Measurements from ENCODE around the gene THBS1.

The THBS1 gene

DNA sequence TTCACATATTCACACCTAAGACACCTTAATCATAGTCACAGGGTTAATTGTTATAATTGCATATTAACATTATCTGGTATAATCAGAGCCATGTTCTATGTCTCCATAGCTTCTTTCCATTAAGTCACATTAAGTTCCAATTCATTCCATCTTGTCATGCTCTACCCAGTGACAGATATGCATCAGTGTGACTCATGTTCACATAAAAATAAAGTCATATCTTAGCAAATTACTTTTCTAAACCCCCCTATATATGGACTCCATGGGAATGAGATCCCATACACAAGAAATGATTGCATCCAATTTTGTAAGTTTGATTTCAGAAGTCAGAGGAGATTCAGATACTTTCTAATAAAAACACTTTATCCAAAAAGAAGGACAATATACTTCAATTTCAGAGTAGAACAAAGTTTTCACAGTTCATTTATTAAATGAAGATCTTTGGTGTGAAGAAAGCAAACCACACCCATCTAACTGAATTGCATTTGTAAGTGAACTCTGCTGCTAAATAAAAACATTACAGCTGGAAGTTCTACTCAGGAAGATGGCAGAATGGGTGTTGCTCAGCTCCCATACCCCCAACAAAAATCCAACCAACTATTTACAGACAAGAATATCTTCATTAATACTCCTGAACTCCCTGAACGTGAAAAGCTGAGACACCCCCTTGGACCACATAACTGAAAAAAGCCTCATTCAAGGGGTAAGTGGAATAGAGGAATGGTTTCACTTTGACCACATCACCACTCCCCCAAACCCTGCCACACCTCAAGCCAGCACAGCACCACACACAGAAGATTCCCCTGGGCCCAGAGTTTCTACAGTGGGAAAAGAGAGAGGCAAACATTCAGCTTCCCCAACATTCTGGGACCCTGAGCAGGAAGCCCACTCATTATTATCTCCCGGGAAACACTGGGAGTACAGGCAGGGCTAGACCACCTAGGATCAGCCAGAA is 27.6 kb downstream of the THBS1 start:
- no peak for DNase-seq (ENCODE audit: low read depth in 2 of 2)

- no peak for DNase-seq (ENCODE audit: low read depth in 2 of 2)
Measured at GRCh38 chr15:39609166-39609916, 28.5 kb downstream of the THBS1 start.

DNA sequence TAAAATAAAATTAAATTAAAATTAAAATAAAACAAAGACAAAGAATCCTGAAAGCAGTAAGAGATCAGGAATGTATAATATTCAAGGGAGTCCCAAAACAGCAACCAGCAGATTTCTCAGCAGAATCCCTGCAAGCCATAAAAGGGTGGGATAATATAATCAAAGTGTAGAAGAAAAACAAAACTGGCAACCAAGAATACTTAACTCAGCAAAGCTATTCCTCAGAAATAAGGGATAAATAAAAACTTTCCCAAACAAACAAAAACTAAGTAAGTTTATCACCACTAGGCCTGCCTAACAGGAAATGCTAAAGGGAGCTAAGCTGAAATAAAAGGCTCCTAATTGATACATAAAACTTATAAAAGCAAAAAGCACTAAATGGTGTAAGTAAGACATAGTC is 29.8 kb downstream of the THBS1 start:
- no peak for DNase-seq (ENCODE audit: low read depth in 2 of 2)

- DNase-seq (ENCODE audit: low read depth in 2 of 2): no peak
Measured at GRCh38 chr15:39613271-39613670, 32.4 kb downstream of the THBS1 start.

DNA sequence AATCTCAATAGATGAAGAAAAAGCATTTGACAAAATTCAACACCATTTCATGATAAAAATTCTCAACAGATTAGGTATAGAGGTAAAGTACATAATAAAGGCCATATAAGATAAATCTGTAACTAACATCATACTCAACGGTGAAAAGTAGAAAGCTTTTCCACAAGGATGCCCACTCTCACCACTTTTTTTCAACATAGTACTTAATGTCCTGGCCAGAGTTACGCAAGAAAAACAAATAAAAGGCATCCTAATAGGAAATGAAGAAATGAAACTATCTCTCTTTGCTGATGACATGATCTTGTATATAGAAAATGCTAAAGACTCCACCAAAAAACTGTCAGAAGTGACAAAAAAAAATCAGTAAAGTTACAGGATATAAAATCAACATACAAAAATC is 33.0 kb downstream of the THBS1 start:
- no peak for DNase-seq (ENCODE audit: low read depth in 2 of 2)

- DNase-seq (ENCODE audit: low read depth in 2 of 2): no peak
Measured at GRCh38 chr15:39616731-39617455, 36.0 kb downstream of the THBS1 start.

DNA sequence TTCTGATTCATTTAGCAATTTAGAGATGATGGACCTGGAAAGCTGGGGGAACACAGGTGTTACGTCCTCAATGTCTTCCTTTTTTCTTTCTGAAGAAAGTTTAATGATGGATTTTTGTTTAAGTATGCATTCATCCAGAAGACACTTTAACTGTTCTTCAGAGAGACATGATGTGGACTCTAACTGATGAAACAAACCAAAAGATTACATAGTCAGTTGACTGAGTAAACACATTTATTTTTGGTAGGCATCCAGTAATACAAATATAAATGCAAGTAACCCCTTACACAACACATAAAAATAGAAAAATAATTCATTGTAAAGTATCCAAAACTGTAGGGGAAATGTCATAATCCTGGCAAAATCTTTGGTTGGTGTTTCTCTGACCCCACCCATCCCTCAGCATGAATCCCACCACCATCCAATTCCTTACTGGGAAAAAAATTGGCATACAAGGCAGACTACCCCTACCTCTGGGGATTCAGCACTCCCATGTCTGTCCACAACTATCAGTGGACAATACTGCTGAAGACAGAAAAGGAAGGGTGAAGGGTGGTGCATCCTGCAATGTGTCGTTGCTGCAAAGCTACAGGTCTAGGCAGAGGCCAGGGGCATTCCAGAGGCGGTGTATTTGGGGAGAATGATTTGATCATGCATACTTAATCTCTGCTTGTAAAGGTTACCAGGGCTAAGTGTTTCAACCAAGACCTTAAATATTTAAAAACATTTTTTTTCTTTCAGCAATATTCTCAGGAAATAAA is 37.4 kb downstream of the THBS1 start:
- no peak for DNase-seq (ENCODE audit: low read depth in 2 of 2)

- DNase-seq (ENCODE audit: low read depth in 2 of 2): no peak
Measured at GRCh38 chr15:39621210-39621609, 40.3 kb downstream of the THBS1 start.

DNA sequence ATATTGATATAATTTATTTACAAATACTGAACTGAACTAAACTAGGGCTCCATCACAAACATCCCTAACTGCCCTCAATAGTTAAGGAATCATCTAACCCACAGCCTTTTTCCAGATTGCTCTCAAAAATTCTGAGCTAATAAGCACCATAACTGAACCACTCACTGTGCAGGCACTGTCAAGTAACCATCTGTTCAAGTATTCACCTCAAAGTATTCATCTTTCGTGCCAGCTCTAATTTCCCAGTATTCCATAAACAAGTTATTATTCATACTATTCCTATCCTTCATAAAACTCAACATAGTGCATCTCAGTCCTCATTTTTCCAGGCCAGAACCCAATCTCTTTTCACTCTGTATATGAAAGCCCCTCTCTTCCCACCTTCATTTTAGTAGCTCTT is 41.1 kb downstream of the THBS1 start:
- no peak for DNase-seq (ENCODE audit: low read depth in 2 of 2)

DNA sequence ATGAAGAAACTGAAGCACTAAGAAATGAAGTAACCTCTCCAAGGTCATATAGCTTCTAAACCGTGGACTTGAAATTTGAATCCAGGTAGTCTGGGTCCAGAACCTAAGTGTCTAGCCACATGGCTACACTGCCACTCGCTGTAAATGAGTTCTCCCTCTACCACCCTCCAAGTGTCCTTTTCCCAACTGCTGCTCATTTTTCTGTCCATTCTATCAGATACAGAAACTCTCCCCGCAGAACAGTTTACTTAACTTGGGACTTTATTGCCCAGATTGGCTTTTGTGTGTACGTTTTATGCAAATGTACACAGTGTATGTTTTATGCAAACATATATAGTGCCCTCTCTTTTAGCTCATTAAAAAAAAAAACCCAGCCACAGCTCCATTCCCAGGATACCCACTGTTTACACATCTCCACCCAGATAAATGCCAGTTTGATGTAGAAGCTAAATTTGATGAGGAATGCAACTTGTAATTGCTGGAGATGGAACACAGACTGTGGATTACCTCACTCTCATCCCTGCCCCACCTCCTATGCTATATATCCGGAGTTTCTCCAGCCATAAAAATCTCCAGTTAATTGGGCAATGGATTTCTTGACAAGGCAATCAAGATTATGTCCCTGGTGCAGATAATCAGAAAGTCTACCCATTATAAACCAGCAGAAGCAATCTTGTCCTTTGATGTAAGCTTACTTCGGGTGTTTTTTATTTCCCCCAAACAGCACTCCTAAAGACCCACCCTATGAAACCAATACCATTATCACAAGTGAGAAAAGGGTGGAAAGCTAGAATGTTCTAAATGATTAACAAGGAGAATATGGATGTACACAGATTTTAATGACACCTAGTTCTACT is 42.0 kb downstream of the THBS1 start:
- no peak for DNase-seq (ENCODE audit: low read depth in 2 of 2)

DNA sequence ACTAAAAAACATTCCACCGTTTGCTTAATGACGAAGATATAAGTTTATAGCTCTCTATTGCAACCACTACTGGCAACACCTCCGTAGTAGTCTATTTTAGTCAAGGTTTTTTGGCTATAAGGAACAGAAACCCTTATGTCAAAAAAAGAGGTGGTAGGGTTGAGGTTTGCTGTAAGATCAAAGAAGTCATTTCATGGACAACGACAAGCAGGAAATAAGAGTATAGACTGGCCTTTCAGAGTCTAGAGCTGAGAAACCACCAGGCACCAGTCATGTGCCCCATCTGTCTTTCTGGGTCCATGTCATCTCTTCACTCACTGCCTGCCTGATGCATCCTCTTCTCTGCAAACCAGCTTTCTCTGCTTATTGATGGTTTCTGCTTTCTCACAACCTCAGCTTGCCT is 42.7 kb downstream of the THBS1 start:
- DNase-seq (ENCODE audit: low read depth in 2 of 2): no peak

DNA sequence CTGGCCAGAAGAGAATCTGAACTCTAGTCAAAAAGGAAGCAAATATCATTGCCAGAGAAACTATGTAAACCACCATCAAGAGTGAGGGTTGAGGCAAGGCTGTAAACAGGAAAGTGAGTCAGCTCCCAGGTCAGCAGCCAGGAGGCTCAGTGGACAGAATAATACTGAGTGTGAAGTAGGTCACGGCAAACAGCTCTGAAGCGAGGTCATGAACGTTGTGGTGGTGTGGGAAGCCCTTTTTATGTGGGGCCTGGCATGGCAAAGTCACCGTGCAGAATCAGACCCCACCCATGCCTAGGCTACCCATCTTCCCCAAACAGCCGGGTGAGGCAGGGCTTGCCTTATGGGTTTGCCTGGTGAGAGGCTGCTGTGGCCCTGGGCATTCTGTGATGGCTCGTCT is 43.9 kb downstream of the THBS1 start:
- peak in 1 of 2 donors; percentile 43 for DNase-seq (ENCODE audit: low read depth in 2 of 2)

GRCh38 chr15:39625451-39625850 is 44.6 kb downstream of the THBS1 start:
- no peak for DNase-seq (ENCODE audit: low read depth in 2 of 2)

DNA sequence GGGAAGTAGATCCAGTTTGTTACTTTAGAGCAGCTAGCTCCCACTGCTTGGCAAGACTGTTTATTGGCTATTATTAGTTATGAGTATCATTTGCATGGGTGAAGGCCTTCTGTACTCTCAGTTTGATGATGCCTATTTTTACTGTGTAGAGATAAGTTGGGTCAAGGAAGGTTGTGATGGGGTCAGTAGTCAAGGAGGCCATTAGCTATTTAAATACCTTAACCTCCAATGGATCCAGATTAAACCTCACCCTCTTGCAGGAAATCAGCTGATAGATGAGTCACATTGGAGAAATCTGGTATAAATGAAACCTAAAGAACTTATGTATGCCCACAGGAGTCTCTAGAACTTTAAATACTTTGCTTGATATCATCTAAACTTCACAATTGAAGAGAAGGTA is 45.0 kb downstream of the THBS1 start:
- no peak for DNase-seq (ENCODE audit: low read depth in 2 of 2)

DNA sequence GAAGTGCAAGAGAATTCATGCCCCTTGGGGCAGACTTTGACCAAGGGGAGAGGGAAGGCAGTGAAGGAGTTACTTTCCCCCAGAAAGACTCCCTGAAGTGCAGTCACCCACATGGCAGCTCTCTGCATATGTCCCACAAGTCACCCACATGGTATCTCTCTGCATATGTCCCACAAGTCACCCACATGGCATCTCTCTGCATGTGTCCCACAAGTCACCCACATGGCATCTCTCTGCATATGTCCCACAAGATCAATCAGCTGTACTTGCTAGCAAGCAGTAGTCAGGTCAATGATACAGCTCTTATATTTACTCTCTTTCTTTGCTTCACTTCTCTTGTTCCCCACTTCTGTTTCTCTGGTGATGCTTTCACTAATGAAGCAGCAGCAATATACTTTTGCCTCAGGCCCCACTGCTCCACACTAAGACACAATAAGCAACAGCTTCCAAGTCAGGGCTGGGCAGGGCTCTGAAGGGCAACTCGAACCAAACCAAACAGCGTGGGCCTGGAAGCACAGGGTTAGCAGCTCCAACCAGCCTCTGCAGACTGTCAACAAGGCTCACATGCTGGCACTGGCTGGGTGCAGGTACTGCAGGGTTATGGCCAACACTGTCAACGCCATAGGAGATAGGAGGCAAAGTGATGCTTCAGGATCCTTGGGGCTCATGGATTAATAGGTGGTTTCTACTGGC is 46.7 kb downstream of the THBS1 start:
- DNase-seq (ENCODE audit: low read depth in 2 of 2): no peak

GRCh38 chr15:39628144-39628508 is 47.2 kb downstream of the THBS1 start:
- no peak for DNase-seq (ENCODE audit: low read depth in 2 of 2)

DNA sequence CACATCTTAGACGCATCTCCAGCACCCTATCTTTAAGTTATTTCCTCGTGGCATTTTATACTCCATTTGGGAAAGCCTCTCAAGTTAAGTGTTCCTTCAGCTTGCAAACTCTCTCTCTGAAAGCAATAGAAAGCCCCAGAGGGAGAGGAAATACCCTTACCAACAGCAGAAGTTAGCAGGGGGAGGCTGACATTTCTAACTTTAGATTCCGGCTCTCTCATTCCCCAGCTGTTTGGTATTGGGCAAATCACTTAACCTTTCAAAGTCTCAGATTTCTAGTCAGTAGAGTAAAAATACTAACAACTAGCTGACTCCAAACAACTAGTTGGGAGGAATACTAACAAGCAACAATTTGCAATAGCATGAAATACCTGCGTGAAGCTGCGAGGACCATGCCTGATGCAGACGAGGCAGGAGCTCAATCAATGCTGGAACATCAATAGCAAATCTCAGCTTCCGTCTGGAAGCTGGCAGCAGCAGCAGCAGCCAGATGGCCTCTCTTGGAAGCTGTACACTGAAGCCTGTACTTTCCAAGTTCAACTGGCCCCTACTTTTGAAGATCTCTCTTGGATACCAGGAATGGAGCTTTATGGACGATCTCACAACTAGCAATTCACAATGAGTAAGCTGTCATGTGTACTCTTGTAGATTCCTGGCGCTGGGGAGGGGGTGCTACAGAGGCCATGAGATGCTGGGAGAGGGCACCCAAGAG is 47.8 kb downstream of the THBS1 start:
- no peak for DNase-seq (ENCODE audit: low read depth in 2 of 2)

DNA sequence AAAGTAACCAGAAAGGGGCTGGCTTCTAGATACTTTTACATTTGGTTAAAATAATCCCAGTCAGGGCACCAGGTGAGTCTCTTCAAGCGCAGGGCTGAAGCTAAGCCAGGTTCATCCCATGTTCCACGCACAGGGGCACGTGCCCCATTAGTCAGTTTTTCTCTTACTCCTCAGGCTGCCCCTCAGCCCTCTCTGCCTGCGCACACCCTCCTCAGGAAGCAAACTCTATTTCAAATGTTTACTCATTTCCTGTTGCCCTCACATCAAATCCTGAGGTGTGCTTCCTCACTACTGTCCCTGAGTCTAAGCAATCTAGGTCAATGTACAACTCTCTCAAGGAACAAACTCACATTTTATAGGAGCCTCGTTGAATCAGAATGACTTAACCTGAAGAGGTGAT is 48.5 kb downstream of the THBS1 start:
- peak in 1 of 2 donors; percentile 39 for DNase-seq (ENCODE audit: low read depth in 2 of 2)

GRCh38 chr15:39629906-39630305 is 49.0 kb downstream of the THBS1 start:
- no peak for DNase-seq (ENCODE audit: low read depth in 2 of 2)

Data from stimulated activated CD4-positive, alpha-beta T cell treated with anti-CD3 and anti-CD28 coated beads, Interleukin-1b, Interleukin-23, amount 100 ng/mL, for 1 hour (primary cell).